HFF-Myc (cell line): ENCODE measurements around the gene TIGIT.

Experiments used
- DNase-seq: peaks from one replicate; pipeline ENCODE4 v3.0.0-alpha.2; 2011; ENCODE audit warnings: low read depth; ENCODE audit errors: extremely low read depth
- H3K4me3 ChIP-seq: replicated peaks from 2 replicates; pipeline ENCODE4 v1.5.1; 2011; ENCODE audit warnings: low read depth, mild to moderate bottlenecking, control low read depth, low read length
- TF ChIP-seq, protein P1 (sequence below): IDR thresholded peaks from 2 replicates; pipeline ENCODE4 v1.5.1; 2012; ENCODE audit warnings: mild to moderate bottlenecking, low read depth, low read length, control low read depth; ENCODE audit errors: missing control alignments

The TIGIT gene

GRCh38 chr3:114356525-114356924 lies 62.7 kb downstream of the TIGIT start:
- H3K4me3 ChIP-seq: no peak overlapping the region
- DNase-seq: no peak
- TF ChIP-seq, protein P1, sequence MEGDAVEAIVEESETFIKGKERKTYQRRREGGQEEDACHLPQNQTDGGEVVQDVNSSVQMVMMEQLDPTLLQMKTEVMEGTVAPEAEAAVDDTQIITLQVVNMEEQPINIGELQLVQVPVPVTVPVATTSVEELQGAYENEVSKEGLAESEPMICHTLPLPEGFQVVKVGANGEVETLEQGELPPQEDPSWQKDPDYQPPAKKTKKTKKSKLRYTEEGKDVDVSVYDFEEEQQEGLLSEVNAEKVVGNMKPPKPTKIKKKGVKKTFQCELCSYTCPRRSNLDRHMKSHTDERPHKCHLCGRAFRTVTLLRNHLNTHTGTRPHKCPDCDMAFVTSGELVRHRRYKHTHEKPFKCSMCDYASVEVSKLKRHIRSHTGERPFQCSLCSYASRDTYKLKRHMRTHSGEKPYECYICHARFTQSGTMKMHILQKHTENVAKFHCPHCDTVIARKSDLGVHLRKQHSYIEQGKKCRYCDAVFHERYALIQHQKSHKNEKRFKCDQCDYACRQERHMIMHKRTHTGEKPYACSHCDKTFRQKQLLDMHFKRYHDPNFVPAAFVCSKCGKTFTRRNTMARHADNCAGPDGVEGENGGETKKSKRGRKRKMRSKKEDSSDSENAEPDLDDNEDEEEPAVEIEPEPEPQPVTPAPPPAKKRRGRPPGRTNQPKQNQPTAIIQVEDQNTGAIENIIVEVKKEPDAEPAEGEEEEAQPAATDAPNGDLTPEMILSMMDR: no peak
